Type B pancreatic cell (in vitro differentiated cells): Measurements from ENCODE around the gene CAND2. TPM values are rescaled to one million over a fixed set of nuclear protein-coding genes. Genes with fewer than 3 reads are reported as not detected.

Source experiments
- DNase-seq: peaks from one replicate; pipeline ENCODE4 v3.0.0; 2021; ENCODE audit warnings: mixed read lengths; ENCODE audit not compliant: unreplicated experiment; ENCODE audit errors: extremely low spot score
- H3K27ac Mint-ChIP-seq: 2 replicates; pipeline ENCODE4 v1.8.0; 2021; ENCODE audit warnings: mild to moderate bottlenecking, mixed read lengths
- H3K27me3 Mint-ChIP-seq: 2 replicates; pipeline ENCODE4 v1.8.0; 2021; ENCODE audit warnings: mixed read lengths
- H3K36me3 Mint-ChIP-seq: 2 replicates; pipeline ENCODE4 v1.8.0; 2021; ENCODE audit warnings: mixed read lengths
- H3K4me1 Mint-ChIP-seq: one replicate; pipeline ENCODE4 v1.8.0; 2021; ENCODE audit warnings: mixed read lengths; ENCODE audit not compliant: unreplicated experiment
- H3K4me3 Mint-ChIP-seq: 2 replicates; pipeline ENCODE4 v1.8.0; 2021; ENCODE audit warnings: mild to moderate bottlenecking, mixed read lengths
- H3K9me3 Mint-ChIP-seq: 2 replicates; pipeline ENCODE4 v1.8.0; 2021; ENCODE audit warnings: mixed read lengths
- total RNA-seq: library from RNA; stranded (reverse); gene quantifications from 2 replicates; pipeline ENCODE4 v1.2.1, GENCODE V29; 2021; ENCODE audit warnings: low replicate concordance
- TF ChIP-seq, protein P1 (sequence below): fragments of 200-600 bp; sonication (generic); conservative IDR thresholded peaks from 2 replicates; pipeline ENCODE4 v1.5.0; 2021; ENCODE audit warnings: antibody characterized with exemption, mild to moderate bottlenecking

The CAND2 gene
- total RNA-seq, 1 donor from 2014 or later = 11.1 TPM

GRCh38 chr3:12756635-12757034 lies 39.8 kb upstream of the CAND2 start:
- Mint-ChIP-seq H3K9me3 (no peaks in the 10 kb centered on the region), H3K27me3 (no peaks in the 10 kb centered on the region), H3K4me1 (peaks cover 25% of the 10 kb centered on the region), H3K4me3 (peak overlapping the region; percentile 49), H3K27ac (no peak overlapping the region), H3K36me3 (no peaks in the 10 kb centered on the region)
- no peak for DNase-seq
- TF ChIP-seq, protein P1, sequence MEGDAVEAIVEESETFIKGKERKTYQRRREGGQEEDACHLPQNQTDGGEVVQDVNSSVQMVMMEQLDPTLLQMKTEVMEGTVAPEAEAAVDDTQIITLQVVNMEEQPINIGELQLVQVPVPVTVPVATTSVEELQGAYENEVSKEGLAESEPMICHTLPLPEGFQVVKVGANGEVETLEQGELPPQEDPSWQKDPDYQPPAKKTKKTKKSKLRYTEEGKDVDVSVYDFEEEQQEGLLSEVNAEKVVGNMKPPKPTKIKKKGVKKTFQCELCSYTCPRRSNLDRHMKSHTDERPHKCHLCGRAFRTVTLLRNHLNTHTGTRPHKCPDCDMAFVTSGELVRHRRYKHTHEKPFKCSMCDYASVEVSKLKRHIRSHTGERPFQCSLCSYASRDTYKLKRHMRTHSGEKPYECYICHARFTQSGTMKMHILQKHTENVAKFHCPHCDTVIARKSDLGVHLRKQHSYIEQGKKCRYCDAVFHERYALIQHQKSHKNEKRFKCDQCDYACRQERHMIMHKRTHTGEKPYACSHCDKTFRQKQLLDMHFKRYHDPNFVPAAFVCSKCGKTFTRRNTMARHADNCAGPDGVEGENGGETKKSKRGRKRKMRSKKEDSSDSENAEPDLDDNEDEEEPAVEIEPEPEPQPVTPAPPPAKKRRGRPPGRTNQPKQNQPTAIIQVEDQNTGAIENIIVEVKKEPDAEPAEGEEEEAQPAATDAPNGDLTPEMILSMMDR = no peak

DNA sequence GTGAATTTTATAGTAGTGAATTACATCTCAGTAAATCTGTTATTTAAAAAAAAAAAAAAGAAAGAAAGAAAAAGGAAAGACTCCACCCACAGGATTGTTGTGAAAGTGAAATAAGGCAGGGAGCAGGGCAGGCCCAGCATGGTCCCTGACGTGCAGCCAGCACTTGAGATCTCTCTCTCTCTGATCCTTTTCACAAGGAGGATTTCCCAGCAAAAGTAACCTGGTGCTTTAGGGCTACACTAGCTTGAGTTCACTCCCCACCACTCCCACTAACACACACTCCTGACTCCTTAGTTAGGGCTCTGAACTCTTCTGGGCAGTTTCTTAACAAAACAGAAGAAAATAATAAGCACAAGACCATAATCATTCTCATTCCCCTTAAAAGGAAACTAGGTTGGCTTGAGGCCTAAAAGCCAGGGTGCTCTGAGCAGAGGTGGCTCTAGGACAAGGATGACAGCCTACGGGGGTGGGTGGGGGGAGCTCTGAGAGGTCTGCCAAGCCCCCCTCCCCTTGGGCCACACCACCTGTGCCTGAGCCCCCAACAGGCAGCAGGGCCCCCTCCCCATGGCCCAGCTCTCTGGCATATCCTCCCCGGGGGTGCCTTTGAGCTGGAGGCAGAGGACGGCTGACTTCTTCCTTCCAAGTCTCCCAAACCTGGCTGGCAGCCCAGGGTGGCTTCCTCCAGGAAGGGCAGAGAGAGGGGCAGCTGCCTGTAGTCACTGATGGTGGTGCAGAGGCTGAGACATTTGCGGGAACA lies 38.3 kb upstream of the CAND2 start:
- no peak for DNase-seq
- Mint-ChIP-seq H3K9me3 (no peaks in the 10 kb centered on the region), H3K4me3 (peak overlapping the region; percentile 89), H3K36me3 (no peaks in the 10 kb centered on the region), H3K27me3 (no peaks in the 10 kb centered on the region), H3K4me1 (peaks cover 25% of the 10 kb centered on the region), H3K27ac (peak overlapping the region; percentile 99)
- TF ChIP-seq, protein P1 = no peak

DNA sequence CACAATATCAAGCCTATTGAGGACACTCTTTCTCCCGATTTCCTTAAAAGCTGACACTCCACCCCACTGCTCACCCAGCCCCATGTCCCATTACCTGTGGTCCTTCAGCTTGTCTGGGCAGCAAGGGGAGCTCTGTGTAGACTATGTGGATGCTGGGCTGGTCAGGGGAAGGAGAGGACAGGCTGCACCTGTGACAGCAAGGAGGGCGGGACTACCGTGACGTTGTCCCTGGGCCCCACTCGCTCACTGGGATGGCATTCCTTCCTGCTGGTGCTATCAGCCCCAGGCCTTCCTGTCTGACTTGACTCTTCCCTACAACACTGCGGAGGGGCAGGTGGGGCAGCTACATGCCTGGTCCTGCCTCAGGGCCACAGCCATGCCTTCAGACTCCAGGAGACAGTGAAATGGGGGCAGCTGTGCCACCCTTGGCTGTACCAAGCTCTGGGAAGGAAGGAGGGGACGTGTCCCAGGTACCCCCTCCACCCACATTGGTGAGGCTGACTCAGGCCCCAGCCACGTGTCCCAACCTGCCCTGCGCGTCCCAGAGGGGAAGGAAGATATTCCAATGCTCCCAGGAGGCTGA lies 37.3 kb upstream of the CAND2 start, which contains the start of gene TMEM40:
TMEM40 (minus strand) TSS at position 163 of the 583 bp plus-strand sequence. CDS start 9,427 bp downstream, outside the sequence.
- H3K9me3 Mint-ChIP-seq = no peaks in the 10 kb centered on the region
- H3K36me3 Mint-ChIP-seq = no peaks in the 10 kb centered on the region
- peak within 1 kb of the TSS; percentile 99 for H3K27ac Mint-ChIP-seq
- H3K4me1 Mint-ChIP-seq = peaks cover 25% of the 10 kb centered on the region
- DNase-seq = peak; percentile 71
- peak within 1 kb of the TSS; percentile 89 for H3K4me3 Mint-ChIP-seq
- TF ChIP-seq, protein P1 = no peak
- H3K27me3 Mint-ChIP-seq = no peaks in the 10 kb centered on the region

GRCh38 chr3:12759693-12760565 lies 36.6 kb upstream of the CAND2 start:
- DNase-seq = no peak
- Mint-ChIP-seq H3K9me3 (no peaks in the 10 kb centered on the region), H3K4me3 (peak overlapping the region; percentile 89), H3K4me1 (peaks cover 25% of the 10 kb centered on the region), H3K36me3 (no peaks in the 10 kb centered on the region), H3K27me3 (no peaks in the 10 kb centered on the region), H3K27ac (peak overlapping the region; percentile 99)
- TF ChIP-seq, protein P1 = no peak

- TF ChIP-seq, protein P1 = no peak
- no peak overlapping the region for H3K27ac Mint-ChIP-seq
- H3K9me3 Mint-ChIP-seq = no peaks in the 10 kb centered on the region
- no peaks in the 10 kb centered on the region for H3K27me3 Mint-ChIP-seq
- H3K36me3 Mint-ChIP-seq = no peaks in the 10 kb centered on the region
- H3K4me1 Mint-ChIP-seq = peaks cover 12% of the 10 kb centered on the region
- DNase-seq = no peak
- no peak overlapping the region for H3K4me3 Mint-ChIP-seq
Observed at GRCh38 chr3:12764171-12764776, 32.2 kb upstream of the CAND2 start.
